ENCODE results near the gene PTPRO. TPM values are rescaled to one million over a fixed set of nuclear protein-coding genes. Genes with fewer than 3 reads are reported as not detected.

The PTPRO gene
- total RNA-seq = 5.4 and 8.3 TPM in 2 replicates

DNA sequence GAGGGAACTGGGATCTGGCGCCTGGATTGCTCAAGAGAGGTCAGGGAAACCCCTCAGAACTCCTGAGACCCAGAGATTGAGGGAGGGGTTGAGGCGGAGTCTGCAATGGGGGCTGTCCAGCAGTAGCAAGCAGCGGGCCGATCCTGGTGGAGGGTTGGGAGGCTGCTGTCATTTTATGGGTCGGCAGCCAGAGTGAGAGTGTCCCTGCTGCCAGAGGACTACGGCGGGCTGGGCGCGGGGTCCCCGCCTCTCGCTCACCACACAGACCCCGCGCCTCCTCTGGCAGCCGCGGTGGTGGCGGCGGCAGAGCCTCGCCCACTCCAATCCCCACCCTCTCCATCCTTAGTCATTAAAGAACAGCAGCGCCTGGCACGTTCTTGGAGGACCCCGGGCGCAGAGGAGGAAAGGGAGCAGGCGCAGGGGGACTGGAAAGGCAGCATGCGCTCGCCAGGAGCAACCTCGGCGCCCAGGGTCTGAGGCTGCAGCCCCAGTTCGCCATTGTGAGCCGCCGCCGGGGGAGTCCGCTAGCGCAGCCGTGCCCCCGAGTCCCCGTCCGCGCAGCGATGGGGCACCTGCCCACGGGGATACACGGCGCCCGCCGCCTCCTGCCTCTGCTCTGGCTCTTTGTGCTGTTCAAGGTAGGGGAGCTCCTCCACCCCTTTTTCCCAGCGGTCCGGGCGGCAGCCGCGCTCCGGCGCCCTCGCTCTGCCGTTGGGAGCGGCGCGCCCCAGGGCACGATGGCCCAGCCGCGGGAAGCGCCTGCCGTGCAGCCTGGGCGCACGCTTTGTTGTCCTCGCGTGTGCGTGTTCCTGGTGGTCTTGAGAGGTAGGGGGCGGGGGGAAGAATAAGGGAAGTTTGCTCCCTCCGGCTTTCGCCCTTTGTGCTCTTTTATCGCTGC is at the start of gene PTPRO:
Gene PTPRO (plus strand): TSS at position 345 of the 898 bp plus-strand sequence.
- intact Hi-C loops (cut with micrococcal nuclease) = no loop called here

GRCh38 chr12:15273896-15274295 is 48.4 kb upstream of the PTPRO start:
- intact Hi-C loops (cut with micrococcal nuclease) = no loop called here

- intact Hi-C loops (cut with micrococcal nuclease) = no loop called here
Measured at GRCh38 chr12:15274561-15274967, 47.7 kb upstream of the PTPRO start.

DNA sequence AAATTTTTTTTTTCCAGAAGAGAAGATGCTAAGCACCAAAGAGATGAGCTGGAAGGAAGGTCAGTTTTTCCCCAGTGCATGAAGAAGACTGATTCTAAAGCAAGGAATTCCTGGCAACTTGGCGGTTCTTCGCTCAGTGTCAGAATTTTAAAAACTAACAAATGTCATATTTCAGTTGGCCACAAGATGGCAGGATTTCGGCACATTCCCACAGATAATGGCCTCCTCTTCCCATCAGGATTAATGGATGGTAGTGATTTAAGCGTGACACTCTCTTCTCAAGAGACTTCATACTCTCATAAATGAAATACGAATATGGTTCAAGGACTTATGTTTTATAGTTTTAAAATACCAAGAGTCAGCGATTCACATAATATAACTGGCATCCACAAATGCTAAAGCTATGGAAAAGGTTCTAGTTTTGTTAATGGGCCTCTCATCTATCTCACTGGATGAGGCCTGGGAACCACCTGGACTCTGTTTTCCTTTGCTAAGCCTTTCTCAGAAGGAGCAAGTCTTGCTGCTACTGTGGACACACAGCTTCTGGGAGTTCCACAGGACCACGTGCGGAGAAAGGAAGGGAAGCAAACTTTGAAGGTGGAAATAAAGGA is 46.1 kb upstream of the PTPRO start:
- intact Hi-C loops (cut with micrococcal nuclease) = loop anchor here (1.0 kb wide), 3 partner anchors 246 to 580 kb away; no protein-coding TSS in a partner anchor

DNA sequence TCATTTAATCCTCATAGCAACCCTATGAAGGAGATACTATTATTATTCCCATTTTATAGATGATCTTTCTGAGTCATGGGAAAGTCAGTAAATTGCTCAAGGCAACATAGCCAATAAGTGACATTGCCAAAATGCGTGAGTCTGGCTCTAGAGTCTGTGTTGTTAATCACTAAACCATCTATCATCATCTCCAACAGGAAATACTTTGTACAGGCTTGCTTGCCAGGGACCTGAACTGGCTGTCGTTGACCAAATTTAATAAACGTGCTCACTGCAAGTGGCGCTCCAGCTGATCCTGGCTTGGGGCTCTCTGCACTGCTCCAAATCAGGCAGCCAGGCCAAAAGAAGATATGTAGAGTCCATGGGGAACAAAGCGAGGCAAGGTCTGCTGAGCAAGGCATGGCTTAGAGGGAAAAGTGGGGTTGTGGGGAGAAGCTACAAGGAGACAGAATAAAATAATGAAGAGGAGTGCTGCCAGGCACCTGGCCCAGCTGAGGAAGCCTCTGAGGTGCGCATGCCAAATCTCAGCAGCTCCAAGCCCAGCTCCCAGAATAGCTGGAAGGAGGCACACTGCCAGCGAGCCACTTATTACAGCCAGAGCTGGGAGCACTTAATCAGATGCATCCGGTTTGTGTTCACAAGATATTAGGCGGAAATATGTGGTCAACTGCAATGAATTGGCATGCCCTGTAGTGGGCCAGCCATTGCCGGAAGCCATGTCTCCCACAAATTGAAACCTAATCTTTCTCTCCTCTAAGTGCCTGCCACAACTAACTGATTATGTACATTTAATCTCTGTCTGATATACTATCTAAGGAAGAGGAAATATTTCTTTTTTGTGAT is 43.3 kb upstream of the PTPRO start:
- intact Hi-C loops (cut with micrococcal nuclease) = no loop called here

GRCh38 chr12:15280930-15281329 is 41.4 kb upstream of the PTPRO start:
- intact Hi-C loops (cut with micrococcal nuclease) = no loop called here

DNA sequence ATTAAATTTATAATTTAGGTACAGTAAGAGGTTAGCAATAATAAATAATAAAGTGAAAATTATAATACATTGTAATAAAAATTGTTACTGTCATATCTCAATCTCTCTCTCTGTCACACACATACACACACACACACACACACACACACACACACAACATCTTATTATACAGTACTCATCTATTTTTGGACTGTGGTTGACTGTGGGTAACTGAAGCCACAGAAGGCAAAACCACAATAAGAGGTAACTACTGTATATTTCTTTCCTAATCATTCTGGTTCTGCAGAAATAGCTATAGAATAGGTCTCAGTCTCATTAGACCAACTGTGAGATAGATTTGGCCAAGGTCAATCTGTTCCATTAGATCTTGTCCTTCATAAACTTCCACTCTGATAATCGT is 33.1 kb upstream of the PTPRO start:
- intact Hi-C loops (cut with micrococcal nuclease) = no loop called here

DNA sequence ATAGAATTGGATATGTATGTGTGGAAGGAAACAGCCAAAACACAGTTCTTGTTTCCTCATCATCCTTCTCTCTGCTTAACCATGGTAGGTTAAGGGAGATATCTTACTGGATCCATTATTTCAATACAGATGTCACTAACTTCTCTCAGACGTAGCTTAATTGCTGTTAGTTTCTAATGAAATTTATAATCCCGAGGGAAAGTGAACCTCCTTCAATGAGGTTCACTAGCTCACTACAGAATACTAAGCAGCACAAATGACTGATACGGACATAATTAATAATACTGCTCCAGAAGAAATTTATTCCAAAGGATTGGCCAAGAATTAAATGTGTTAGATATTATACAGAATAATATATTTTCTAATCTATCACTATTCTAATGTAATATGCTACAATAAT is 28.6 kb upstream of the PTPRO start:
- intact Hi-C loops (cut with micrococcal nuclease) = no loop called here

- intact Hi-C loops (cut with micrococcal nuclease) = no loop called here
Measured at GRCh38 chr12:15299947-15300346, 22.4 kb upstream of the PTPRO start.

DNA sequence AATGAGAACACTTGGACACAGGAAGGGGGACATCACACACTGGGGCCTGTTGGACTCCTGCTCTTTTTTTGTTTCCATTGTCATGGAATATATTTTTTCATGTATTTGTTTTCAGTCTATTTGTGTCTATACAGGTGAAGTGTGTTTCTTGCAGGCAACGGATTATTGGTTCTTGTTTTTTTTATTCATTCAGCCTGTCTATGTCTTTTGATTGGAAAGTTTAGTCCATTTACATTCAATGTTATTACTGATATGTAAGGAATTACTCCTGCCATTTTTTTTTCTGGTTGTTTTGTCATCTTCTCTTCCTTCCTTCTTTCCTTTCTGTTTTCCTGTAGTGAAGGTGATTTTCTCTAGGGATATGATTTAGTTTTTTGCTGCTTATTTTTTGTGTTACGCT is 18.0 kb upstream of the PTPRO start:
- intact Hi-C loops (cut with micrococcal nuclease) = no loop called here

DNA sequence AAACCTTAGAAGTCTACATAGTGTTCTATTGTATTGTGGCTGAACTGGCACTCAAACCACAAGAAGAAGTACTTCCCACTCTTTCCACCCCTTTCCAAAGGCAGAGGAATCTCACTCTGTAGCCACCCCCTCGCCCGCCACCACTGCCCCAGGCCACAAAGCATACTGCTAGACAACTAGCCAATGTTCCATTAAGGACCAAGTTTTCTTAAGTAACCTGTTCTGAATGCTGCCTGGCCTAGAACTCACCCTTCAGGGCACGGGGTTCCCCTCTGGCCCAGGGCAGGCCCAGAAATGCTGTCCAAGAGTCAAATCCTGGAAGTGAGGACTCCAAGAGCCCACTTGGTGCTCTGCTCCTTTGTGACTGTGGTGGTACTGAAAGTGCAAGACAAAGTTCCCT is 15.7 kb upstream of the PTPRO start:
- intact Hi-C loops (cut with micrococcal nuclease) = no loop called here

DNA sequence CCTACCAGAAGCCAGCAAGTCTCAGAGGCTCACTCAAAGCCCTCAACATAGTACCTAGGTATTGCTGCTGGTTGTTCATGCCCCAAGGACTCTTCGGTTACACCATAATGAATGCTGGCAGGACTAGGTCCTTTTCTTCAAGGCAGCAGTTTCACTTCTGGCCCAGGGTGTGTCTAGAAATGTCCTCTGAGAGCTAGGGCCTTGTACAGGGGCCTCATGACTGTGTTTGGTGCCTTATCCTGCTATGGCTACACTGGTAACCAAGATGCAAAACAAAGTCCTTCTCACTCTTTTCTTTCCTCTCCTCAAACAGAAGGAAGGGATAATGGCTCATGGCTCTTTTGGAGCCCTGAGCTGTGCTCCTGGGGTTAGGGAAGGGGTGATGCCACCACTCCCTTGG is 15.2 kb upstream of the PTPRO start:
- intact Hi-C loops (cut with micrococcal nuclease) = no loop called here

- intact Hi-C loops (cut with micrococcal nuclease) = no loop called here
Measured at GRCh38 chr12:15318841-15319240, 3.5 kb upstream of the PTPRO start.

DNA sequence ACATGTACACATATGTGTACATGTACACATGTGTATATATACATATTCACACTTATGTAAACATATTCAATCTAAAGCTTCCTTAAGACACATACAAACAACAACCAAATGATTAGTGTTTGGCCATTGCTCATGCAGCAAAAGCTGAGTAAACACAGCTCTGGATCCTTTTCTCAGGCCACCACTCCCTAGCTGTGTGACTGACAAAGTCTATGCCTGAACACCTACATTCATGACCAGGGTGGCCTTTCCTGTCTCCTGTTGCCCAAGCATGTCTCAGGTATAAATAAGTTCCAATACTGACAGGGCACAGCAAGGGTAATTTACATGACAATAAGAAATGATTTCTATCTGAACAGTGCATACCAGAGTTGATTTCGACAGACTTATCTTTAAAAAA is 1.4 kb upstream of the PTPRO start:
- intact Hi-C loops (cut with micrococcal nuclease) = no loop called here

GRCh38 chr12:15323480-15323879 is 1.2 kb downstream of the PTPRO start:
- intact Hi-C loops (cut with micrococcal nuclease) = no loop called here

GRCh38 chr12:15329891-15330290 is 7.6 kb downstream of the PTPRO start:
- intact Hi-C loops (cut with micrococcal nuclease) = no loop called here

DNA sequence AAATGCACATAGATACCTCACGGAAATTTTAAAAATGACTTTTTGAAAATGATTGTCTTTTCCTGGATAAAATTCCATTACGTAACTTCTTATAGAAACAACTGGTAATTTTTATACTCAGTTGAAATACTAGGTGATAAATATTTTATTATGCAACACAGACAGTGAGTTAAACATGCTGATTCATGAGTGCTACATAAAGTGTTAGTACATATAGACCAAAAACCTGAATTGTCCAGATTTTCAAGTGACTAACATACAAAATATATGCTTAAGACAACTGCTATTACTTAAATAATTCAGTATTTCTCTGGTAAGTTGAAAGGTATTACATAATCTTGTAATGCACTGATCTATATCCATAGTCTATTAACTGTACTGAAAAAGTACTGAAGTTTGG is 11.9 kb downstream of the PTPRO start:
- intact Hi-C loops (cut with micrococcal nuclease) = no loop called here

DNA sequence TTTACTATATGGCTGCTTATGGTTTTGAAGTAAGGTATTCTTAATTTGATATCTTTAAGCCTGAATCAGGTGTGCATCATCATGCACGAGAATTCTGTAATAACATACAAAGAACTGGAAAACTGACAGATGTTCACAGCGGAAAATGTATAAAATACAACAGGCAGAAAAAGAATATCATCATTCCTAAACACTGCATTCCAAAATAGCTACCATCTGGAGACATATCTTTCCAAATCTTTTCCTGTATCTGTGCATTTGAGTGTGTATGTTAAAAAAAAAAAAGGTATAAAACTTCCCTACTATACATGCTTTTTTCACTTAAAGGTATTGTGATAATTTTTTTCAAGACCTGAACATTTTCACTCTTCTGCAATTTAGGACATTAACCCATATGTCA is 13.7 kb downstream of the PTPRO start:
- intact Hi-C loops (cut with micrococcal nuclease) = no loop called here

DNA sequence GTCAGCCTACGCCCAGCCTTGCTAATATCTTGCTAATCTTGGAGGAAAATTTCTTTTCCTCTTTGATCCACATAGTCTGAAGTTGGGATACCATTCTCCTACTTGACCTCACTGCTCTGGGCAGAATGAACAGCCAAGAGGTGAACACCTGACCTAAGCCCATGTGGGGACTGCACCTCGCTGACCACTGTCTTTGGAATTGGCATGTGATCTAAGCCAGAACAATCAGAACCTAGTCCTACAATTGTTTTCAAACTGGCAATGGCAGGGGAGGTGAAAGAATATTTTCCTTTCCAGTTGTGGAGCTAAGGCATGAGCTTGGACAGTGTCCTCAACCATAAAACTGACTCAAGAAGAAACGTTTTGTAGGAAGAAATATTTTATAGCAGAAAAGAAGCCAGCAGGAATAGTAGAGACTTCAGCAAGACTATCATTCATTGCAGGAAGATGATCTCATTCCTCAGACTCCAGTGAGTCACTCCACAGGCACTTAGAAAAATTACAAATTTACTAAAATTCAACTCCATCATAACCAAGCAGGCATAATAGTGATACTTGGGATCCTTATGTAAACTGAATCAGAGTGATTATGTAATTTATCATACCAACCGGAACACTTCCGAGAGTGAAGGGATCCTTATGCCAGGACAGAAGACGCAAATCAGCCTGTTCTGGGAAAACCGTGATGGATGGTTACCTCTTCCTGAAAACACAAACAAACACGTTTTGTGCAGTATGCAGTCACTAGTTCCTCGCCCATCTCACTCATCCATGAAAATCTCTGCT is 14.7 kb downstream of the PTPRO start:
- intact Hi-C loops (cut with micrococcal nuclease) = no loop called here

DNA sequence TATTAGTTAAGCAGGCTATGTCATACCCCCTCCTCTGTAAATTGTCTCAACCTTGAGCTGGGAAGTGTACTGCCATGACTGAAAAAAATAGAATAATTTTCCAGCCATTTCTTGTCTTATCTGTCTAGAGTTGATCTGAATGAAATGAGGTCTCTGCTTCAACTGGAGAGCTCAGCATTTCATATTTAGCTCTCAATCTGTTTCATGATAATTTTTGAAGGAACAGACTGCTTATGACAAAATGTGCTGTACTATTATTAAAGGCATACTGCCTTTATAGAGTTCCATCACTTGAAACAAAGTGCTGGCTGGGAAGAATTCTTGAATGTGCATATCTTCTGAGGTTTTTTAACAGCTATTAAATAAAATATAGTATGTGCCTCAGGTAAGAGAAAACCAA is 19.1 kb downstream of the PTPRO start:
- intact Hi-C loops (cut with micrococcal nuclease) = no loop called here

DNA sequence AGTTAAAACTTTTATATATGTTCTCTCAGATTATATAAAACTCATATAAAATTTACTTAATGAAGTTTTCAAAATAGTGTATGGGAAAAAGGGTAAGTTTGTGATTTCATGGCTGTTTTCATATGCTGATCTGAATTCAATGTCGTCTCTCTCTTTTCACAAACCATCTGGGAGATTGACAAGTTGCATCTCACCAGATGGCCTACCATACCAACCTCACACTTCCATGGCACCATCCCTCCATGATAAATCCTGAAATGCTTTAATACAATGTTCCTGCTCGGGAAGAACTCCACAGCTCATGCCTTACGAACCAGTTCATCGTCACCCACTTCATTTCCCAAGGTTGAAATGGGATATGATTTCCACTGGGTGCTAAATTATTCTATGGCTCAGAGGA is 22.3 kb downstream of the PTPRO start:
- intact Hi-C loops (cut with micrococcal nuclease) = no loop called here
